ENCODE data around the gene HPCAL1. TPM values are rescaled to one million over a fixed set of nuclear protein-coding genes. Genes with fewer than 3 reads are reported as not detected.

HPCAL1 gene
- total RNA-seq, 1 experiment from 2014 or later: 312 TPM

DNA sequence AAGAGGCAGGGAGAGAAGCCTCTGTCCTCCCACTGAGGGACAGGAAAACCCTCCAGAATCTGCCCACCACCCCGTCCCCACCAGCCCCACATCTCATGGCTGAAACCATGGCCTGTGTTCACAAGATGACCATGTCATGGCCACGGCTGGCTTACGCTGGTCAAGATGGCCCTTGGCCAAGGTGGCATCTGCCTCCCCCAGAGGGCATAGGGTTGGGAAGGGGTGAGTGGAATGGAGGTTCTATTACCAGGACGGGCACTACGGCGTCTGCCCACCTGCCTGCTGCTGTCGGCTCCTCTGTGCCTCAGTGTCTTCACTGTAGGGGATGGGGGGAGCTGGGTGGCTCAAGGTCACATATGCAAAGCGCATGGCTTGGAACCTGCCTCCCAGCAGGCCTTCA is 125.7 kb downstream of the HPCAL1 start:
- no TSS peak for BruUV-seq (replicated peaks)
- CTCF ChIA-PET: no interaction called here
- no peaks in the 10 kb centered on the region for H3K79me2 ChIP-seq (ENCODE audit: low read length)
- H3K9me2 ChIP-seq (replicated peaks; ENCODE audit: low read length): no peaks in the 10 kb centered on the region
- no peak overlapping the region for H2AFZ ChIP-seq (ENCODE audit: low read length)
- POLR2A ChIA-PET (ENCODE audit: unreplicated experiment): no interaction called here
- TF ChIP-seq EZH2phosphoT487 (IDR thresholded peaks at IDR 0.05; ENCODE audit: borderline replicate concordance, low read length) (no peak), EZH2 (IDR thresholded peaks at IDR 0.05; ENCODE audit: low read length, unreplicated experiment) (no peak)
- TF ChIP-seq, protein P1, sequence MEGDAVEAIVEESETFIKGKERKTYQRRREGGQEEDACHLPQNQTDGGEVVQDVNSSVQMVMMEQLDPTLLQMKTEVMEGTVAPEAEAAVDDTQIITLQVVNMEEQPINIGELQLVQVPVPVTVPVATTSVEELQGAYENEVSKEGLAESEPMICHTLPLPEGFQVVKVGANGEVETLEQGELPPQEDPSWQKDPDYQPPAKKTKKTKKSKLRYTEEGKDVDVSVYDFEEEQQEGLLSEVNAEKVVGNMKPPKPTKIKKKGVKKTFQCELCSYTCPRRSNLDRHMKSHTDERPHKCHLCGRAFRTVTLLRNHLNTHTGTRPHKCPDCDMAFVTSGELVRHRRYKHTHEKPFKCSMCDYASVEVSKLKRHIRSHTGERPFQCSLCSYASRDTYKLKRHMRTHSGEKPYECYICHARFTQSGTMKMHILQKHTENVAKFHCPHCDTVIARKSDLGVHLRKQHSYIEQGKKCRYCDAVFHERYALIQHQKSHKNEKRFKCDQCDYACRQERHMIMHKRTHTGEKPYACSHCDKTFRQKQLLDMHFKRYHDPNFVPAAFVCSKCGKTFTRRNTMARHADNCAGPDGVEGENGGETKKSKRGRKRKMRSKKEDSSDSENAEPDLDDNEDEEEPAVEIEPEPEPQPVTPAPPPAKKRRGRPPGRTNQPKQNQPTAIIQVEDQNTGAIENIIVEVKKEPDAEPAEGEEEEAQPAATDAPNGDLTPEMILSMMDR (conservative IDR thresholded peaks at IDR 0.05; ENCODE audit: low read depth, low read length): no peak
- H3K9me3 ChIP-seq (ENCODE audit: low read length): no peaks in the 10 kb centered on the region
- no peaks in the 10 kb centered on the region for H3F3A ChIP-seq (ENCODE audit: low read length, unreplicated experiment)
- no peaks in the 10 kb centered on the region for H4K20me1 ChIP-seq (ENCODE audit: low read length)
- ATAC-seq (no peak), DNase-seq (no peak)
- H3K4me1 ChIP-seq (ENCODE audit: insufficient read depth, low read length): no peaks in the 10 kb centered on the region
- no peak overlapping the region for H3K4me2 ChIP-seq (ENCODE audit: low read length)
- intact Hi-C loops (cut with micrococcal nuclease): no loop called here
- peaks cover 27% of the 10 kb centered on the region for H3K36me3 ChIP-seq (ENCODE audit: low read depth, low read length)
- H3K9ac ChIP-seq (ENCODE audit: low read length): no peak overlapping the region
- H3K27ac ChIP-seq (ENCODE audit: low read length): no peak overlapping the region
- H3K27me3 ChIP-seq (ENCODE audit: low read length): no peaks in the 10 kb centered on the region
- H3K4me3 ChIP-seq (ENCODE audit: low read length): no peak overlapping the region

DNA sequence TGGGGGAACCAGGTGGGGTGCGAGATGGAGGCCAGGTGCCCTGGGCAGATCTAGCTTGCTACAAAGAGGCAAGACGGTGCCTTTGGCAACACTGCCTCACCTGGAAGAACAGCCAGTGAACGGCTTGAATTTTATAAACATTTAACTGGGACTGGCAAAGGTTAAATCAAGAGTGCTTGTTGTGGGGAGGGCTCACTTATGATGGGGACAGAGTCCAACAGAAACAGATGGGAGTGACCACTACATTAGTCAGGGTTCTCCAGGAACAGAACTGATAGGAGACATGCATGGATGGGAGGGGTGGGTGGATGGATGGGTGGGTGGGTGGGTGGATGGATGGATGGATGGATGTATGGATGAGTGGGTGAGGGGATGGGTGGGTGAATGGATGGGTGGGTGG is 126.2 kb downstream of the HPCAL1 start:
- ATAC-seq (no peak), DNase-seq (no peak)
- BruUV-seq (replicated peaks): no TSS peak
- H3K4me3 ChIP-seq (ENCODE audit: low read length): no peak overlapping the region
- H3K9me2 ChIP-seq (replicated peaks; ENCODE audit: low read length): no peaks in the 10 kb centered on the region
- H3K36me3 ChIP-seq (ENCODE audit: low read depth, low read length): peaks cover 24% of the 10 kb centered on the region; the same call in 1 of the 2 replicates
- no peak overlapping the region for H3K4me2 ChIP-seq (ENCODE audit: low read length)
- H3K9ac ChIP-seq (ENCODE audit: low read length): no peak overlapping the region
- TF ChIP-seq EZH2 (IDR thresholded peaks at IDR 0.05; ENCODE audit: low read length, unreplicated experiment): no peak
- ChIA-PET POLR2A (ENCODE audit: unreplicated experiment) (no interaction called here), CTCF (no interaction called here)
- H2AFZ ChIP-seq (ENCODE audit: low read length): no peak overlapping the region
- no peaks in the 10 kb centered on the region for H3K79me2 ChIP-seq (ENCODE audit: low read length)
- no peaks in the 10 kb centered on the region for H3K27me3 ChIP-seq (ENCODE audit: low read length)
- H3K4me1 ChIP-seq (ENCODE audit: insufficient read depth, low read length): no peaks in the 10 kb centered on the region
- intact Hi-C loops (cut with micrococcal nuclease): no loop called here
- H3F3A ChIP-seq (ENCODE audit: low read length, unreplicated experiment): no peaks in the 10 kb centered on the region
- no peak overlapping the region for H3K27ac ChIP-seq (ENCODE audit: low read length)
- no peaks in the 10 kb centered on the region for H3K9me3 ChIP-seq (ENCODE audit: low read length)
- no peaks in the 10 kb centered on the region for H4K20me1 ChIP-seq (ENCODE audit: low read length)

DNA sequence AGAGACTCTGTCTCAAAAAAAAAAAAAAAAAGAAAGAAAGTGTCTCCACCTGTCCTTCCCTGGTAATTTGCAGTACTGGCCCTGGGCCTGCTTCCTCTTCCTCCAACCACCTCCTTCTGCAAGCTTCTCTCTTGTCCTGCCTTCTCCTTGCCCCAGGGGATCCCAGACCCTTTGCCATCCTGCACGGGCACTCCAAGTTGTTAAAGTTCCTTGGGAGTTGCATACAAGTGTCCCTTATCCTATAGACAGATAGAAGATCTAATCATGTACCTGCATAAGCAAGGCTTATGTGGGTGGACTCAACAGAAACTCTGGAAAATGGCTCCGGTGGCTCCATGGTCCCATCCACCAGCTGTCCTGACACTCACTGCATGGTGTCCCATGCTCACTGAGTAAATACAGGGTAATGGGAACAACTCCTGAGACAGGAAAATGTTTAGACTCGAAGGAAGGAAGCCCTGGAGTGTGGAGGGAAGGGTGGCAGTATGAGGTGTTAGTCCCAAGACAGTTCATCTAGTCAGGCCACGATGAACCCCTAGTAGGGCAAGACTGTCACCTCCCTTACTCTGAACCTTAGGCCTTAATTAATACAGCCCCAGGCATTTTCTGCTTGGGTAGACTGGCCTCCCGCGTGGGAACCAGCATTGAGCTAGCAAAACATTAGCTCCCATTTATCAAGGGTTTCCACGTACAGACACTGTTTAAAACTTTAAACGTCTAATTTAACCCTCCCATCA is 128.3 kb downstream of the HPCAL1 start:
- Histone ChIP-seq H3K9me3 (ENCODE audit: low read length) (no peaks in the 10 kb centered on the region), H3F3A (ENCODE audit: low read length, unreplicated experiment) (no peaks in the 10 kb centered on the region), H3K9me2 (replicated peaks; ENCODE audit: low read length) (no peaks in the 10 kb centered on the region), H3K4me1 (ENCODE audit: insufficient read depth, low read length) (no peaks in the 10 kb centered on the region), H3K36me3 (ENCODE audit: low read depth, low read length) (peaks cover 15% of the 10 kb centered on the region; the same call in 1 of the 2 replicates), H3K79me2 (ENCODE audit: low read length) (no peaks in the 10 kb centered on the region), H3K9ac (ENCODE audit: low read length) (no peak overlapping the region), H3K4me2 (ENCODE audit: low read length) (no peak overlapping the region), H3K27ac (ENCODE audit: low read length) (no peak overlapping the region), H2AFZ (ENCODE audit: low read length) (no peak overlapping the region), H4K20me1 (ENCODE audit: low read length) (no peaks in the 10 kb centered on the region), H3K27me3 (ENCODE audit: low read length) (no peaks in the 10 kb centered on the region), H3K4me3 (ENCODE audit: low read length) (no peak overlapping the region)
- POLR2A ChIA-PET (ENCODE audit: unreplicated experiment): no interaction called here
- ATAC-seq: no peak
- no peak for DNase-seq
- BruUV-seq (replicated peaks): no TSS peak
- CTCF ChIA-PET: interaction anchor here (0.6 kb wide), 1 partner anchor 358 kb away, joined by 3 read pairs; no protein-coding TSS in a partner anchor
- intact Hi-C loops (cut with micrococcal nuclease): no loop called here
- TF ChIP-seq EZH2 (IDR thresholded peaks at IDR 0.05; ENCODE audit: low read length, unreplicated experiment) (no peak), EZH2phosphoT487 (IDR thresholded peaks at IDR 0.05; ENCODE audit: borderline replicate concordance, low read length) (no peak)
- TF ChIP-seq, protein P1 (conservative IDR thresholded peaks at IDR 0.05; ENCODE audit: low read depth, low read length): no peak
